RWPE1 (cell line): ENCODE results near the gene TXNRD2.

ENCODE experiments used
- CTCF ChIA-PET: fragments of 350-600 bp; sonication (Branson Sonifier 250); formaldehyde crosslinking; extraction: SDS; loops from one replicate; lab custom pipeline; 2021; lab: Yijun Ruan, JAX
- POLR2A ChIA-PET: fragments of 400-600 bp; formaldehyde crosslinking; extraction: SDS; loops from one replicate; lab custom pipeline; 2020; ENCODE audit warnings: antibody characterized with exemption; ENCODE audit not compliant: low non-redundant PET; lab: Yijun Ruan, JAX
- DNase-seq: peaks from one replicate; pipeline ENCODE4 v3.0.0; 2012; ENCODE audit warnings: low spot score
- H3K27ac ChIP-seq: fragments of 450-650 bp; 2 replicates; pipeline ENCODE4 v1.5.1; 2017
- CTCF ChIP-seq: fragments of 450-650 bp; conservative IDR thresholded peaks from 2 replicates; pipeline ENCODE4 v1.5.1; 2017; ENCODE audit warnings: low read depth, mild to moderate bottlenecking

The TXNRD2 gene

GRCh38 chr22:19962909-19963806, 21.5 kb upstream of the TXNRD2 start:
- TF ChIP-seq CTCF = no peak
- H3K27ac ChIP-seq = peak overlapping the region; percentile 78
- POLR2A ChIA-PET = no interaction called here
- peak; percentile 90 for DNase-seq
- CTCF ChIA-PET = interaction anchor here (0.6 kb wide), 1 partner anchor 9 kb away, joined by 3 read pairs; no protein-coding TSS in a partner anchor

GRCh38 chr22:19962246-19962908, 20.8 kb upstream of the TXNRD2 start:
- peak; percentile 71 for DNase-seq
- TF ChIP-seq CTCF = peak; percentile 62
- ChIA-PET POLR2A (no interaction called here), CTCF (interaction anchor here (0.6 kb wide), 1 partner anchor 8 kb away, joined by 3 read pairs; no protein-coding TSS in a partner anchor)
- H3K27ac ChIP-seq = peak overlapping the region; percentile 78

GRCh38 chr22:19961868-19962245, 20.2 kb upstream of the TXNRD2 start:
- peak overlapping the region; percentile 78 for H3K27ac ChIP-seq
- TF ChIP-seq CTCF = no peak
- POLR2A ChIA-PET = no interaction called here
- DNase-seq = no peak
- CTCF ChIA-PET = no interaction called here

GRCh38 chr22:19961201-19961580, 19.6 kb upstream of the TXNRD2 start:
- no peak for DNase-seq
- ChIA-PET CTCF (no interaction called here), POLR2A (no interaction called here)
- no peak for TF ChIP-seq CTCF
- H3K27ac ChIP-seq = peak overlapping the region; percentile 78

GRCh38 chr22:19960491-19961200, 19.0 kb upstream of the TXNRD2 start:
- H3K27ac ChIP-seq = peak overlapping the region; percentile 78
- POLR2A ChIA-PET = no interaction called here
- CTCF ChIA-PET = no interaction called here
- DNase-seq = no peak
- TF ChIP-seq CTCF = no peak
